Kidney glomerular epithelial cell (primary cell): ENCODE data around the gene SHH.

ENCODE experiments used
- DNase-seq: peaks from one replicate; lab custom pipeline; 2025; lab: John Stamatoyannopoulos, UW

SHH gene

DNA sequence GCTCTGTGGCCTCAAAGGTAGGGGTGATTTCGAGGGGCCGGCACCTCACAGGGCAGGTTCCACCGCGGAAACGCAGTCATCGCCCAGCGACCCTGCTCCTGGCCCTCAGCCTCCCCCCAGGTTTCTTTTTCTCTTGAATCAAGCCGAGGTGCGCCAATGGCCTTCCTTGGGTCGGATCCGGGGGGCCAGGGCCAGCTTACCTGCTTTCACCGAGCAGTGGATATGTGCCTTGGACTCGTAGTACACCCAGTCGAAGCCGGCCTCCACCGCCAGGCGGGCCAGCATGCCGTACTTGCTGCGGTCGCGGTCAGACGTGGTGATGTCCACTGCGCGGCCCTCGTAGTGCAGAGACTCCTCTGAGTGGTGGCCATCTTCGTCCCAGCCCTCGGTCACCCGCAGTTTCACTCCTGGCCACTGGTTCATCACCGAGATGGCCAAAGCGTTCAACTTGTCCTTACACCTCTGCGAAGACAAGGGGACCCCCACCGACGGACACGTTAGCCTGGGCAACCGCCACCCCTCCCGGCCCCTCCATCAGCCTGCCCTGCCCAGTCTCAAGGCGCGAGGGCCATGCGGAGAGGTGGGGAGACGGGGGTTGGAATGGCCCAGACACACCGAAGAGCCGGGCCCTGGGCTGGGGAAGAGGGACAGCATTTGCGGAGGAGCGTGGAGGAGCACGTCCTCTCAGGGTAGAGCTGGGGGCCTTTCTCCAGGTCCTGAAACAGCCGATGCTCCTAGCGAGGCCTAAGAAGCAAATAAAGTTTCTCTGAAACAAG, 6.0 kb downstream of the SHH start:
- DNase-seq: no peak

DNA sequence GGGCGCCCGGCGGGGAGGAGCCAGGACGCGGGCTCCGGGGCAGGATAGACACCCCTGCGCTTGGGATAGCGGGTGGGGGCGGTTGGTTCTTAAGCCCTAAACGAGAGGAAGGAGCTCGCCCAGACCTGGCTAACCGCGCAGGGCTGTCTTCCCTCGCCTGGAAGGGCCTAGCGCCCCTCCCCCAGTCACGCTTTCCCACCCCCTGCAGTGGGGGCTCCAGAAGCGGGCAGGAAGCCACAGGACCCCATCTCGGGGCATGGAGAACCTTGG, 6.5 kb downstream of the SHH start:
- DNase-seq: no peak

GRCh38 chr7:155804897-155805825, 7.1 kb downstream of the SHH start:
- peak; percentile 14 for DNase-seq

GRCh38 chr7:155804431-155804831, 7.8 kb downstream of the SHH start:
- no peak for DNase-seq

GRCh38 chr7:155803418-155804376, 8.6 kb downstream of the SHH start:
- DNase-seq: no peak

GRCh38 chr7:155802906-155803417, 9.3 kb downstream of the SHH start:
- no peak for DNase-seq

DNA sequence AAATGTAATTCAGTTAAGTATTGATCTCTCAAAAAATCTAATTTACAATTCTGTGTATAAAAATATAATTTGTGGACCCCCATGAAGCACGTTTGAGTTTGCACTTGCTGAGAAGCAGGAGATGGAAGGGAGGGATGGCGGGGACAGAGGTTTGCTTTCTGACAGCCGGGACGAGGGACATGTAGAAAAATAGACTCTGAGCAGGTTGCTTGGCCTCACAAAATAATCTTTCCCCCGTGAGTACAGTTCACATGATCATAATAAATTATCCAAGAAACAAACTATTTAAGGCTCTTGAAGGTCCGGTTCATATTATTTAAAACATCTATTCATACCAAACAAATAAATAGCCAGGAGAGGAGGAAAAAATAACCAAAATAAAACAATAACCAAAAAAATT, 10.0 kb downstream of the SHH start:
- DNase-seq: no peak

GRCh38 chr7:155800741-155801267, 11.5 kb downstream of the SHH start:
- DNase-seq: no peak

DNA sequence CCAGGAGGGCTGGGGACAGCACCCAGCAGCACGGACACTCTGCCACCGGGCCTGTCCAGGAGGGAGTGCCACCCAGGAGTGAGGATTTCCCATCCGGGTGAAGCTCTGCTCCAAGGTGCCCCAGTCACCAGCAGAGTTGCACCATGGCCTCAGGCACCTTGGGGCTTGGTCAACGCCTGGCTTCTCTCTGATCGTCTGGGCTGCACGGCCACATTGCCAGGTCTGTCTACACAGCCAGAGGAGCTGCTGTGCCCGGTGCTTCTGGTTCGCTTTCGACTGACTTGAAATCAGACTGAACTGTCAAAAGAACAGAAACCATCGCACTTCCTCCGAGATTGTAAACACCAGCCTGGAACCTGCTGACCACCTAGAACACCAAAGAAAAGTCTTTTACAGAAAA, 12.0 kb downstream of the SHH start:
- DNase-seq: no peak

DNA sequence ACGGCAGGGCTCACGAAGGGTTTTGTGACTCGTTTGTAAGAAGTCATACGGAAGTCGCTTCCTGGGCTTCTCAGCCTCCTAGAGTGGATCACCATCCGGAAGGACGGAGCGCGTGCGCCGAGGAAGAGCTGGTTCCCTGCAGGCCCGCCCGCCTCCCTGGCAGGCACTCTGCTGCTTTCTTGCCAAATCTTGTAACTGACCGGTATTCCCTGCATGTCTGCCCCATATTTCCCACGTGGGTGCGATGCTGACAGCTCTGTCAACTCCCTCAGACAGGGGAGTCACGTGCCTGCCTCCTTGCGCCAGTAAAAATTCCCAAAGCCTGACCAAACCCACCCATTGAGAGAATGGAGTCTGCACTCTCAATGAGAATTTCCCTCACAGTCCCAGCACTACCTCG, 12.7 kb downstream of the SHH start:
- DNase-seq: no peak

- DNase-seq: no peak
Observed at GRCh38 chr7:155798673-155799439, 13.4 kb downstream of the SHH start.

- DNase-seq: no peak
Observed at GRCh38 chr7:155797262-155798250, 14.7 kb downstream of the SHH start.

DNA sequence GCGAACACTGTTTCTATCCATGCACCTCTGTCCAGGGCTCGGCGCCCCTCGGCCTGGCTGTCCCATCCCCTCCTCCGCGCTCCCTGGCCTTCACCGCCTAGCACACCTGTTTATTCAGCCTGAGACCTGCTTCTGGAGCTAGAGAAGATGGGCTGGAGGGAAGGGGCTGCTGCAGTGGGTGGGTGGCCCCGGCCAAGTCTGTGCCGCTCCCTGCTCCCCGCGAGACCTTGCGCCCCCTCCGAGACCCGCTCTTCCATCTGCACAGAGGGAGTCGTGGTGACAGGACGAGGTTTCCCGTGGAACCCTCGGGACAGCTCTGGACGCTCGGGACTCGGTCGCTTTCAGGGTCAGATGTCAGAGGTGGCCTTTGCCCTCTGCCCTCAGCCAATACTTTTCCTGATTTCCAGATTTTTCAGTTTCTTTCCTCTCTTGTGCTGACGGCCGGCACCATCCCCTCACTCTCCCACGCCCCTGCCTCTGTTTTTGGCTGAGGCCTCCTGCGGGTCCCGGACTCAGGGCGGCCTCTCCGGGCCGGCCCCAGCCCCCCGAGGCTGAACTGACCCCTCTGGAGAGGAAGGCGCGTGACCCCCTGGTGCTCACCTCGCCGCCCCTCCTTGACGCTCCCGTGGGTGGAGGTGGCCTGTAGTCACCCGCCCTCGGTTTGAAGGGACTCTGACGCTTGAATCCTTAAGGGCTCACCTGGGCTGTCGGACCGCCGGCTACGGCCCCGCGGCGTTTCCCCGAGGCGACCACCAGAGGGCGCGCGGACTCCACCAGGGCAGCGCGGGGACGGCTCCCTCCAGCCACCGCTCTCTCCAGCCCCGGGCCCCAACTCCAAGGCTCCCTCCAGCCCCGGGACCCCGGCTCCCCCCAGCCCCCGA, 15.6 kb downstream of the SHH start:
- no peak for DNase-seq

DNA sequence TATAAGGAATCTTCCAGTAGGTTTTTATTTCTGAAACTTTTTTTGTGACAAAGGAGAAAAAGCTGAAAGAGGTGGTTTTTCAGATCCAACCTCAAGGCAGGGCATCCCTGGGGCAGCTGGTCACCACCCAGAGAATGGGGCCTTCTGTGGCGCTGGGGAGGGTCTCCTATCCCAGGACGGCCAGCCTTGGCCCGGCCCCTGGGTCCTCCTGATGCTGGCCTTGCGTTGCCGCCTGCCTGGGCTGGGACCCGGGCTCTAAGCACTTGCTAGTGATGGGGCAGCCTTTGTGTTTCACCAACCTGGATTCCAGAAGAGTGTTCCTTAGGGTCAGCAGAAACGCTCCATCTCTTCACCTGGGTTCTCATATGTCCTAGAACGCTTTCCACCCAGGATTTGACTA, 16.3 kb downstream of the SHH start:
- DNase-seq: no peak

DNA sequence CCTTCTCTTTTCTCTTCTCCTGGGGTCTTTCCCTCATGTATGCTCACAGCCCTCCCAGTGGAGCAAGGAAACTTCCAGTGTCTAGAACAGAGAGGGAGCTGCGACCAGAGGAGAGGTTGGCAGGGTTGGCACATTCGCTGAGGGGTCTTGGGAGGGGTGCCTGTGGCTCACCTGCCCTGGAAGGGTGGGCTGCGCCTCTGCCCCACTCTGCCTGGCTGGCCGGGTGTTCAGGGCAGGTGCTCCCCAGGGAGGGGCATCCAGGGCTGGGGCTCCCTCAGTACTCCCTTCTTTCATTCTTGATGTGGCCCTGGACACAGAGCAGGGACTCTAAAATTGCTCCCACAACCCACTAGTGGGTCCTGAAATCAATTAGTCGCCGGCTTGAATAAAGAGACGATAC, 16.9 kb downstream of the SHH start:
- DNase-seq: no peak

DNA sequence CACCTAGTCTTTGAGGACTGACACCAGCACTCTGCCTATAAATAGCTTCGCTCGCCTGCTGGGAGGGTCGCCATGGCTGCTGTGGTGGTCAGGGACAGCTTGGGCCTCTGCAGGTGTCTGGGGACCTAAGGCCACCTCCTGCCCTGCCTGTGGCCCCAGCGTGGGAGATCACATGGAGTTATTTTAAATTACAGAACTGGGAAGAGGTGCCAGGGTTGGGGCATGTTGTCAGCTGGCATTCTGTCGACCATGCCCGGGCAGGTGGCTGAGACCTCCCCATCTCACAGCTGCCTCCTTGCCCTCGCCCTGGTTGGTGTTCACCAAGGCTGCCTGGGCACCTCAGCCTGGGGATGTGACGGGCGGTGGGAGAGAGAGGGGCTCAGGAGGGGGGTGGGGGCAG, 18.1 kb downstream of the SHH start:
- DNase-seq: no peak

GRCh38 chr7:155793720-155794119, 18.5 kb downstream of the SHH start:
- no peak for DNase-seq

- DNase-seq: no peak
Observed at GRCh38 chr7:155792999-155793560, 19.2 kb downstream of the SHH start.
